ENCODE measurements around the gene VGLL1. TPM values are rescaled to one million over a fixed set of nuclear protein-coding genes. Genes with fewer than 3 reads are reported as not detected.

Gene VGLL1
- polyA plus RNA-seq, 1 donor (not counting 4 experiments of a cell fraction or from before 2014, with no cell fraction given): 4.1 TPM

GRCh38 chrX:136534131-136534530 is 2.1 kb downstream of the VGLL1 start:
- no peak overlapping the region for H3K4me2 ChIP-seq (ENCODE audit: control insufficient read depth, extremely low read depth, insufficient read depth, low read depth, low read length)
- dilution Hi-C loops (cut with MboI; ENCODE audit: extremely low pct_ligation_motif_present, low sequenced_read_pairs): no loop called here
- H3K27ac ChIP-seq (ENCODE audit: control insufficient read depth, insufficient read depth, low read length): no peak overlapping the region
- H3K9me3 ChIP-seq (ENCODE audit: control insufficient read depth, low read depth, low read length): no peaks in the 10 kb centered on the region
- H4K20me1 ChIP-seq (ENCODE audit: control insufficient read depth, extremely low read depth, insufficient read depth, low read length): no peaks in the 10 kb centered on the region
- no peak for DNase-seq (ENCODE audit: low read depth, low spot score)
- TF ChIP-seq CTCF (optimal IDR thresholded peaks at IDR 0.05 in 1 of 3, IDR thresholded peaks at IDR 0.05 in 1 of 3, conservative IDR thresholded peaks at IDR 0.05 in 1 of 3; ENCODE audit: extremely low read depth in 1 of 3, insufficient read depth in 2 of 3, low read length in 3 of 3): no peak
- no peak for TF ChIP-seq EZH2 (IDR thresholded peaks at IDR 0.05; ENCODE audit: low read length)
- no peaks in the 10 kb centered on the region for H3K36me3 ChIP-seq (ENCODE audit: control insufficient read depth in 2 of 2, extremely low read depth in 1 of 2, insufficient read depth in 2 of 2, low read length in 2 of 2)
- no peak for FAIRE-seq
- no peak overlapping the region for H3K9ac ChIP-seq (ENCODE audit: control insufficient read depth, extremely low read depth, insufficient read depth, low read length)
- H3K4me3 ChIP-seq (ENCODE audit: control insufficient read depth in 2 of 3, extremely low read depth in 1 of 3, insufficient read depth in 2 of 3, low read depth in 1 of 3, low read length in 3 of 3): no peak overlapping the region
- H2AFZ ChIP-seq (ENCODE audit: control insufficient read depth, low read length): no peak overlapping the region
- peaks cover 8% of the 10 kb centered on the region for H3K4me1 ChIP-seq (ENCODE audit: control insufficient read depth, extremely low read depth, insufficient read depth, low read length)
- no peaks in the 10 kb centered on the region for H3K79me2 ChIP-seq (ENCODE audit: control insufficient read depth, insufficient read depth, low read length)
- no peaks in the 10 kb centered on the region for H3K27me3 ChIP-seq (ENCODE audit: control insufficient read depth, extremely low read depth, insufficient read depth, low read length)
- no peaks in the 10 kb centered on the region for H3K9me1 ChIP-seq (ENCODE audit: control insufficient read depth, extremely low read depth, insufficient read depth, low read length)

GRCh38 chrX:136538811-136539210 is 6.8 kb downstream of the VGLL1 start:
- H3K9me3 ChIP-seq (ENCODE audit: control insufficient read depth, low read depth, low read length): no peaks in the 10 kb centered on the region
- DNase-seq (ENCODE audit: low read depth, low spot score) (no peak), FAIRE-seq (no peak)
- no peak overlapping the region for H3K4me3 ChIP-seq (ENCODE audit: control insufficient read depth in 2 of 3, extremely low read depth in 1 of 3, insufficient read depth in 2 of 3, low read depth in 1 of 3, low read length in 3 of 3)
- no peaks in the 10 kb centered on the region for H4K20me1 ChIP-seq (ENCODE audit: control insufficient read depth, extremely low read depth, insufficient read depth, low read length)
- no peaks in the 10 kb centered on the region for H3K9me1 ChIP-seq (ENCODE audit: control insufficient read depth, extremely low read depth, insufficient read depth, low read length)
- no peak overlapping the region for H3K27ac ChIP-seq (ENCODE audit: control insufficient read depth, insufficient read depth, low read length)
- no peak overlapping the region for H3K9ac ChIP-seq (ENCODE audit: control insufficient read depth, extremely low read depth, insufficient read depth, low read length)
- no peak overlapping the region for H3K4me2 ChIP-seq (ENCODE audit: control insufficient read depth, extremely low read depth, insufficient read depth, low read depth, low read length)
- no peaks in the 10 kb centered on the region for H3K27me3 ChIP-seq (ENCODE audit: control insufficient read depth, extremely low read depth, insufficient read depth, low read length)
- no peaks in the 10 kb centered on the region for H3K79me2 ChIP-seq (ENCODE audit: control insufficient read depth, insufficient read depth, low read length)
- dilution Hi-C loops (cut with MboI; ENCODE audit: extremely low pct_ligation_motif_present, low sequenced_read_pairs): no loop called here
- TF ChIP-seq EZH2 (IDR thresholded peaks at IDR 0.05; ENCODE audit: low read length) (no peak), CTCF (optimal IDR thresholded peaks at IDR 0.05 in 1 of 3, IDR thresholded peaks at IDR 0.05 in 1 of 3, conservative IDR thresholded peaks at IDR 0.05 in 1 of 3; ENCODE audit: extremely low read depth in 1 of 3, insufficient read depth in 2 of 3, low read length in 3 of 3) (no peak)
- no peaks in the 10 kb centered on the region for H3K4me1 ChIP-seq (ENCODE audit: control insufficient read depth, extremely low read depth, insufficient read depth, low read length)
- H2AFZ ChIP-seq (ENCODE audit: control insufficient read depth, low read length): no peak overlapping the region
- no peaks in the 10 kb centered on the region for H3K36me3 ChIP-seq (ENCODE audit: control insufficient read depth in 2 of 2, extremely low read depth in 1 of 2, insufficient read depth in 2 of 2, low read length in 2 of 2)
